IPS-18c (cell line): ENCODE measurements around the gene CLCN6.
A peak's percentile ranks its signal among the peaks of the same experiment; 100 is the strongest.

Experiments used
- H3K4me3 ChIP-seq: 2 replicates; pipeline ENCODE4 v1.7.0; 2013; ENCODE audit warnings: low read depth, mild to moderate bottlenecking, low read length, moderate library complexity; ENCODE audit not compliant: insufficient read depth
- H3K9me3 ChIP-seq: one replicate; pipeline ENCODE4 v1.6.1; 2013; ENCODE audit warnings: mild to moderate bottlenecking, low read length, moderate library complexity; ENCODE audit not compliant: control insufficient read depth, insufficient read depth

The CLCN6 gene

GRCh38 chr1:11789126-11790067 lies 16.6 kb upstream of the CLCN6 start:
- H3K9me3 ChIP-seq = no peaks in the 10 kb centered on the region

GRCh38 chr1:11790101-11790879 lies 15.7 kb upstream of the CLCN6 start:
- no peak overlapping the region for H3K4me3 ChIP-seq

More at GRCh38 chr1:11789126-11790067, 16.6 kb upstream of the CLCN6 start:
- no peak overlapping the region for H3K4me3 ChIP-seq

GRCh38 chr1:11790880-11791715 lies 14.9 kb upstream of the CLCN6 start:
- Histone ChIP-seq H3K4me3 (no peak overlapping the region), H3K9me3 (no peaks in the 10 kb centered on the region)

More at GRCh38 chr1:11790101-11790879, 15.7 kb upstream of the CLCN6 start:
- no peaks in the 10 kb centered on the region for H3K9me3 ChIP-seq

- no peak overlapping the region for H3K4me3 ChIP-seq
- H3K9me3 ChIP-seq = no peaks in the 10 kb centered on the region
These were observed 13.9 kb upstream of the CLCN6 start for GRCh38 chr1:11792106-11792505.

DNA sequence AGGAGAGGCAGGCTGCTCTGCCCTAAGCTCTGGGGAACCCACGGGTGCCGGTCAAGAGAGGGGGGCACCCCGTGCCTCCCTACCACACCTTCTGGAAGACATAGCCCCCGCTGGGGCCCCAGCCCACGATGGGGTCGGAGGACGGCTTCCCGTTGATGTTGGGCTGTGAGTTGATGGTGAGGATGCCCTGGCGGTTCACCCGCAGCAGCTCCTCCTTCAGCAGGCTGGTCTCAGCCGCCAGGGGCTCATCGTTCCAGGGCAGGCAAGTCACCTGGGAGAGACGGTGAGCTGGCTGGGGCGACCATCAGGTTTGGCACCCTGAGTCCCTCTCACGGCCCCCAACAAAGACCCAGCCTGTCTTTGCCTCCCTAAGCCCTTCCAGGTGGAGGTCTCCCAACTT lies 12.2 kb upstream of the CLCN6 start:
- Histone ChIP-seq H3K9me3 (no peaks in the 10 kb centered on the region), H3K4me3 (no peak overlapping the region)

- Histone ChIP-seq H3K9me3 (no peaks in the 10 kb centered on the region), H3K4me3 (no peak overlapping the region)
These were observed 11.3 kb upstream of the CLCN6 start for GRCh38 chr1:11794446-11795237.

DNA sequence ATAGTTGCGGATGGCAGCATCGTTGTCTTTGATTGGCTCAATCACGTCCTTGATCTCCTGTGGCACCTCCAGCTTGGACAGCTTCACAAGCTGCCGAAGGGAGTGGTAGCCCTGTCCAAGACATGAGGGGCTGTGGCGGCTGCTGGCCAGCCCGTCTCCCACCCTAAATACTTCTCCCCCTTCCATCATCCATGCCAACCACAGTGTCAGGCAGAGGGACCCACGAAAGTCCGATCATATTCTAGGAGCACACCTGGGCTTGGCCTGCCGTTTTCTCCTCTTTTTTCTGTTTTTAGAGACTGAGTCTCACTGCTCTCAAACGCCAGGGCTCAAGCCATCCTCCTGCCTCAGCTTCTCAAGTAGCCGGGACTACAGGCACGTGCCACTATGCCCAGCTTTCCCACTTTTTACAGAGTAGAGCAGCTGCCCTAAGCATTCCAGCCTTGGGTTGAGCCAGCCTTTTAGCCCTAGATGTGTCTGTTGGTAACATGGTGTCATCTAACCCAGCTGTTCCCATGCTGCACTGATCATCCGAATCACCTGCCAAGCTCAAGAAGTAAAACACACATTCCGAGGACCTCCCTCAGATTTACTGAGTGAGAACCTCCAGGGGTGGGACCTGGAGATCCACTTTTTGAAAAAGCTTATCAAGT lies 10.6 kb upstream of the CLCN6 start:
- H3K9me3 ChIP-seq = no peaks in the 10 kb centered on the region
- no peak overlapping the region for H3K4me3 ChIP-seq

DNA sequence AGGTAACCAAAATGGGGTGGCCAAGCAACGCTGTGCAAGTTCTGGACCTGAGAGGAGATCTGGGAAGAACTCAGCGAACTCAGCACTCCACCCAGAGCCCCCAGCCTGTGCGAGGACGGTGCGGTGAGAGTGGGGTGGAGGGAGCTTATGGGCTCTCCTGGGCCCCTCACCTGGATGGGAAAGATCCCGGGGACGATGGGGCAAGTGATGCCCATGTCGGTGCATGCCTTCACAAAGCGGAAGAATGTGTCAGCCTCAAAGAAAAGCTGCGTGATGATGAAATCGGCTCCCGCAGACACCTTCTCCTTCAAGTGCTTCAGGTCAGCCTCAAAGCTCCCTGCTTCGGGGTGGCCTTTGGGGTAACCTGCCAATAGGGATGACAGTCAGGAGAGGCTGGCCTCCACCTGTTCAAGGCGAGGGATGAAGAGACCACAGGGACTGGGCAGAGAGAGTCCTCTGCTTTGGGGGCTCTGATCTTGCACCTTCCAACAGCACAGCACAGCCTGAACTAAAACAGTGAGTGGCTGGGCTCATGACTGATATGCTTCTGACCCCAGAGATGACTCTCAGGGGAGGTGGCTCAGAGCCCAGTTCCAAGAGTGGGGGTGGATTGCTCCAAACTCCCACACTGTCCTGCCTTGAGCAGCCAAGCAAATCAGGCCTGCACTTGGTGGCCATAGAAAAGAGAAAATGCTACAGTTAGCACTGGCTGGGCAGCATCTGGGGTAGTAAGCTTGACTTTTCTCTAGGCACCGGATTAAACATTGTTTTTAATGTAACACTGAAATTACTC lies 9.8 kb upstream of the CLCN6 start:
- H3K4me3 ChIP-seq = no peak overlapping the region
- H3K9me3 ChIP-seq = no peaks in the 10 kb centered on the region

DNA sequence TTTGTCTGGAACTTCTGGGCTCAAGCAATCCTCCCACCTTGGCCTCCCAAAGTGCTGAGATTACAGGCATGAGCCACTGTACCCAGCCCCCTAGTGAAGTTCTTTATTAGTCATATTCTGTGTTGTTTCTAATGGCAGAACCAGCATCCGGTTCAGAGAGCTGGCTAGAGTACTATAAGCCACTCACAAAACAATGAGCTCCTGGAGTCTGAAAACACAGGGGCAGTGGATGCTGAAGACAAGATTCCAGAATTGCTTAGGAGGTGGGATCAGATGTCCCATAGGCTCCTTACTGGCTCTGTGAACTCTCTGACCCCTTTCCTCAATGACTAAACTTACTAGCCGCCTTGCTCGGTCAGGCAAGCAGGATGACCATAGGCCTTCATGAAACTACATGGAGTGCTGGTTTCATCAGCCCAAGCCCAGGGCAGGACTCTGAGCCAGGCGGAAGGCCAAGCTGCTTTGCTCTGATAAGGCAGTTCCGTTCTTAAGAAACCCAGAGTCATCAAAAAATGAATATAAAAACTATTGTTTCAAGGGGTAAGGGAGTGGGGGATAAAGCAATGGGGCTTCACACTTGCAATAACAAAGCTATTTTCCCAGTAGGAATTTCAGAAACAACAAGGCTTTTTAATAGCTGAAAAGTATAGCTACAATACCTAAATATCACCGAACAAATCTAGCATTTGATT lies 8.3 kb upstream of the CLCN6 start:
- Histone ChIP-seq H3K9me3 (no peaks in the 10 kb centered on the region), H3K4me3 (no peak overlapping the region)

DNA sequence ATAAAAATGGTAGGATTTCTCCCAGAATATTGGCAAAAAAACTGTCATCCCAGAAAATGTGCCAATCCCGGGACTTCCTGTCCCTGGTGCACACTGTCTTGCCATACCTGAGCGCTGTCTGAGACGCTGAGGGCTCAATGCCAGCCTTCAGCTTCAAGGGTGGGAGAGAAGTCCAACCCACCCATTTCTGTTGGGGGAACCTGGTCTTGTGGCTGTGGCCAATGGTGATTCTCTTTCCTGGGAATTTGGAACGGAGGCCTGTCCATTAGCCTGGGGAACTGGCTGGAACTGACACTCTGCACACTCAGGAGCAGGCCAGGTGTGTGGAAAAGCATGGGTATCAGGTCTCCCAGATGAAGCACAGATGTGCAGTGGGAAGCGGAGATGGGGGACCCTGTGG lies 6.9 kb upstream of the CLCN6 start:
- H3K4me3 ChIP-seq = no peak overlapping the region
- H3K9me3 ChIP-seq = peaks cover 2% of the 10 kb centered on the region

DNA sequence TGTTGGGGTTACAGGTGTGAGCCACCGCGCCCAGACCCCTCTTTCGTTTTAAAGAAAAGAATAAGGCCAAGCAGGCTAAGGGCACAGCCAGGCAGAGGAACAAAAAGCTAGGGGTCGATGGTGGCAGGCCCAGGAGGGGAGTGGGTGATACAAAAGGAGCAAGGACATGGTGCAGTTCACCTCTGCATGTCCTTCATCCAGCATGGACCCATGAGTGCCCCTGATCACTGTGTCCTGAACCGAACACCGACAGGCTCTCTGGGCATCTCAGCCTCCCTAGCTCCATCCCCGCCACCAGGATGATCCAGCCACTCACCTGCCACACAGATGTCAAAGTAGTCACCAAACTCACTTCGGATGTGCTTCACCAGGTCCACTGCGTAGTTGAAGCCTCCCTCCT lies 6.1 kb upstream of the CLCN6 start:
- Histone ChIP-seq H3K4me3 (no peak overlapping the region), H3K9me3 (peaks cover 2% of the 10 kb centered on the region)

DNA sequence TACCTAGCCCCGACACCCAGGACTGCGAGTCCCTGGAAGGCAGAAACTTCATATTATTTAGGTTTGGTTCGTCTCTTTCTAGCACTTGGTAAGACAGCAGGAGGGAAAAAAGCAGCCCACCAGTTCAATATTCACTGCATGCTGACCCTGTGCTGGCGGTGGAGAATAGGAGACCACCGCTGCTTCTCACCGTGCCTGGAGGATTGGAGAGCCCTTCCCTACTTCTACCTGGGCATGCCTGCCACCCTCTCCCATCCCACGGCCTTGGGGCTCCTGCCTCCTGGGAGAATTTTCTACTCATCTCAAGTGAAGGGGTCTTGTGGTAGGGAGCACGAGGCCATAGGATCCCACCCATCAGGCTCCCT lies 5.6 kb upstream of the CLCN6 start:
- Histone ChIP-seq H3K9me3 (peaks cover 2% of the 10 kb centered on the region), H3K4me3 (no peak overlapping the region)

GRCh38 chr1:11800756-11801433 lies 5.1 kb upstream of the CLCN6 start:
- Histone ChIP-seq H3K9me3 (peaks cover 2% of the 10 kb centered on the region), H3K4me3 (no peak overlapping the region)

- H3K4me3 ChIP-seq = peak overlapping the region; percentile 64; the same call in 1 of the 2 replicates
- peaks cover 2% of the 10 kb centered on the region for H3K9me3 ChIP-seq
These were observed 3.4 kb upstream of the CLCN6 start for GRCh38 chr1:11802616-11802972.
